Measurements from ENCODE around the gene FAM98C.

DNA sequence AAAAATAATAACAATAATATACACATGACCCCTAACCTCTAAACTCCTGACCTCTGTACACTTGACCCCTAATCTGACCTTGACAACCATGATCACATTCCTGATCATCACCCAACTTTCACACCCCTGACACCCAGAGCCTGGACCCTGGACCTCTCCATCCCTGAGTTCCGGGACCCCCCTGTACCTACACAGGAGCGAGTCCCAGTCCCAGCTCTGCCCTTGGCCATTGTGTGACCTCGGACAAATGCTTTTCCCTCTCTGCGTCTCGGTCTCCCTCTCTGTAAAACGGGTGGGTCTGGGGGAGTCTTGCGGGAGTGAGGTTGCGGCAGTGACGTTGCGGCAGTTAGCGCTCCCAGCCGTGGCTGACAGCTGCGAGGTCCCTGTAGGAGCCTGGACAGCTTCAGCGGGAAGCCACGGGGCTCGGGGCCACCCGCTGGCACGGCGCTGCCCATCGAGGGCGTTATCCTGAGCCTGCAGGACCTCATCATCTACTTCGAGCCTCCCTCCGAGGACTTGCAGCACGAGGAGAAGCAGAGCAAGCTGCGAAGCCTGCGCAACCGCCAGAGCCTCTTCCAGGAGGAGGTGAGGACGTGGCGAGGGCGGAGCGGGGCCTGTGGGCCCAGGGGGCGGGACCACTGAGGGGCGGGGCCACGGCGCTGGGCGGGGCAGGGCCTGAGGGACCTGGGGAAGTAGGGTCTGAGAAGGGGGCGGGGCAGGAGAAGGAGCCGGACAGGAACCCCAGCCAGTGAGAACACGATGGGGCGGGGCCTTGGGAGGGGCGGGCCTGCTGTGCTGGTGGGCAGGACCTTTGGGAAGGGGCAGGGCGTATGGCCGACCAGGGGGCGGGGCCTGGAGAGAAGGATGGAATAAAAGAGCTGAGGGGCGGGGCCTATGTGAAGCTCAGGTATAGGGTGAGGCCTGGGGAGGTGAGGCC, 49.8 kb downstream of the FAM98C start:
- TF ChIP-seq ZSCAN30 (CRISPR knock-in tag; IDR thresholded peaks at IDR 0.05) (no peak), PRPF4 (IDR thresholded peaks at IDR 0.05; ENCODE audit: low read depth, low read length, poor library complexity, severe bottlenecking) (no peak), SMC3 (IDR thresholded peaks at IDR 0.05; ENCODE audit: low read length) (no peak)
